GM18517 (cell line): ENCODE results near the gene SRSF2.
"Not testable (repeated sequence)": the region's sequence is repeated elsewhere in the genome, so short reads cannot be mapped to it uniquely, and the experiment has no call there.

Experiments used
- ATAC-seq: cut with Tn5 transposase; IDR thresholded peaks from one replicate; pipeline ENCODE4 v1.9.1; 2021; ENCODE audit warnings: mild to moderate bottlenecking, moderate library complexity; ENCODE audit not compliant: unreplicated experiment

SRSF2 gene

GRCh38 chr17:76702076-76702475, 35.1 kb downstream of the SRSF2 start:
- no peak for ATAC-seq

DNA sequence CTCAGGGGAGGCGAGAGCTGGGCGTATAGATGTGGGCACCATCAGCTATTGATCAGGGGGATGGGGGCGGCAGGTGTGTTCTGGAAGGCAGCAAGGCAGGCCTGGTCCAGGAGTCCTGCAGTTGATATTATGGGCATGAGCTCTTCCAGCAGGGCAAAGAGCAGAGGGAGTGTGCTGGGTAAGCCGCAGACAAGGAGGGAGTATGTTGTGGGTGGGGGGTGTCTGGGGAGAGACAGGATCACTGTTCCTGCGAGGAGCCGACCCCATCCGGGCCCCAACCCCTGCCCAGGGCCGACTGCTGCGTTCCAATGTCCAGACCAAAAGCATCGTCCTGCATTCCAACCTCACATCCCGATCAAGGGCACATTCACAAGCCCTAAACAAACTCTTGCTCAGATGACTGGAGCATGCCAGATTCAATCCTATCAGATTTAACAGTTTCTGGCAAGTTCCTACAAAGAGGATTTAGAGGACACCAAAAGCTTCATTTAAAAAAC, 35.6 kb downstream of the SRSF2 start:
- ATAC-seq = no peak

DNA sequence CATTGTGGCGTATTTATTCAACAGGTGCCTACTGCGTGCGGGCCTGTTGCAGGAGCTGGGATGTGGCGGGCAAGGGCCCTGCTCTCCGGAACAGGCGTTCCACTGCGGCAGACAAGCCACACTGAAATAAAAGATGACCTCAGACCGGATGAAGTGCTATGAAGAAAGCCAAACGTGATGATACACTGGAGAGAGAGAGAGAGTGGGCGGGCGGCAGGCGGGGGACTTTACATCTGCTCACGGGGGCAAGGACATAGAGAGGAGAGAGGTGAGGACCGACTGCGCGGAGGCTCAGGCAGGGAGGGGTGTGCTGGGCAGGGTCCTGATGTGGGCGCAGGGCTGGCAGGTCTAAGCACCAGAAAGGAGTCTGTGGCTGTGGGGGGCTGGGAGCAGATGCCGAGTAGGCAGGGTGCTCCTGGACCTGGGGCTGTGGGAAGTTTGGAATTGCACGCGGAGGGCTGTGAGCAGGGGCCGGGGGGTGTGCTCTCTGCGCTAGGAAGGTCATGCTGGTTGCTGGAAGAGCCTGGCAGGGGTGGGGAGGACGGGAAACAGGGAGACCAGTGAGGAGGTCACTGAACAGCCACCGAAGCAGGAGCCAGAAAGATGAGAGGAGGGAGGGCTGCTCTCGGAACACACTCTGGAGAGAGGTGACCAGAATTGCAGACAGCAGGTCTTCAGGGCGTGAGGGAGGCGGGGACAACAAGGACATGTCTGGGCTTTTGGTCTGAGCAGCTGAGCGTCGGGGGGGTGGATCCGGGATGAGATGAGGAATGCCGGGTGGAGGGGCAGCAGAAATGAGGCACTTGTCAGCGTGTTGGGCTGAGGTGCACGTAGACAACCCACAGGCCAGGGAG, 36.3 kb downstream of the SRSF2 start:
- ATAC-seq = no peak

GRCh38 chr17:76700270-76700616, 36.9 kb downstream of the SRSF2 start:
- no peak for ATAC-seq

DNA sequence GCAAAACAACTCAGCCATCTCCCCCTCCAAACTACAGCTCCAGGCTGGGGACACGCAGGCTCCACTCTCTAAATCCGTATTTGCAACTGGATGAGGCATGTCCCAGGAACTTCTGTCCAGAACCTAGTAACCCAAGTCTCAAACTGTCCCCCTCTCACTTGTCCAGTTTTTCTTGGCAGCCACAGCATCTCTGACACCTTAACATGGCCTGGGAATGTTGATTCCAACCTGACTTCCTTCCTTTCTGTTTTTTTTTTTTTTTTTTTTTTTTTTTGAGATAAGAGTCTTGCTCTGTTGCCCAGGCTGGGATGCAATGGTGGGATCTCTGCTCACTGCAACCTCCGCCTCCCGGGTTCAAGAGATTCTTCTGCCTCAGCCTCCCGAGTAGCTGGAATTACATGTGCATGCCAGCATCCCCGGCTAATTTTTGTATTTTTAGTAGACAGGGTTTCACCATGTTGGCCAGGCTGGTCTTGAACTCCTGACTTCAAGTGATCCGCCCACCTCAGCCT, 38.6 kb downstream of the SRSF2 start:
- ATAC-seq = not testable (repeated sequence)

- no peak for ATAC-seq
Measured at GRCh38 chr17:76697702-76698465, 39.2 kb downstream of the SRSF2 start.

- ATAC-seq = no peak
Measured at GRCh38 chr17:76696763-76697701, 40.1 kb downstream of the SRSF2 start.

GRCh38 chr17:76695059-76695831, 41.9 kb downstream of the SRSF2 start:
- no peak for ATAC-seq

DNA sequence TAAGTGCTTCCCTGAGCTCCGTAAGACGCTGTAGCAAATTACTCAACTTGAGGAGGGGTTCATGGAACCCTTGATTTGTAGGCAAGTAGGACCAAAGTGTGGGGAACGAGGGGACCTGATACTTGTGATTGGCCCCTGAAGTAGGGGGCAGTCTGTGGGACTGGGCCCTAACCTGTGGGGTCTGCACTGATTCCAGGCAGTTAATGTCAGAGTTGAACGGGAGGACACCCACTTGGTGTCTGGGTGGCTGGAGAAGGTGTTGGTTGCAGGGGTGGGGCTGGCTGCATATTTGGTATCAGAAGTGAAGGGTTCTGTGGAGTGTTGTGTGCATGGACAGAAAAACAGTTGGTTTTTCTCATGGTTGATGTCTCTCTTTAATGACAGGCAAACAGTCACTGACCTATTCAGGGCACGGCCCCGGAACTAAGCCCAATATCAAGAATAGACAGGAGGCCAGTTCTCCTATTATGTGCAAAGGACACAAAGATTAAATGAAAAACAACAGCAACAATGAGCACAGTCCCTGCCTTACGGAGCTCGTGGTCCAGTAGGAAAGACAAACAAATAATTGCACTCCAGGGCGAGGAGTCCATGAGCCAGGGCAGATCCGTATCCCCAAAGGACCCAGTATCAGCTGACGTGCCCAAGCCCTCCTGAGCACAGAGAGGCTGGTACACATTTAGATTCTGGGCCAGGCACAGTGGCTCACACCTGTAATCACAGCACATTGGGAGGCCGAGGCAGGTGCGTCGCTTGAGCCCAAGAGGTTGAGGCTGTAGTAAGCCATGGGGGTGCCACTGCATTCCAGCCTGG, 45.5 kb downstream of the SRSF2 start:
- no peak for ATAC-seq

- no peak for ATAC-seq
Measured at GRCh38 chr17:76690596-76691280, 46.4 kb downstream of the SRSF2 start.

- no peak for ATAC-seq
Measured at GRCh38 chr17:76689859-76690258, 47.3 kb downstream of the SRSF2 start.

DNA sequence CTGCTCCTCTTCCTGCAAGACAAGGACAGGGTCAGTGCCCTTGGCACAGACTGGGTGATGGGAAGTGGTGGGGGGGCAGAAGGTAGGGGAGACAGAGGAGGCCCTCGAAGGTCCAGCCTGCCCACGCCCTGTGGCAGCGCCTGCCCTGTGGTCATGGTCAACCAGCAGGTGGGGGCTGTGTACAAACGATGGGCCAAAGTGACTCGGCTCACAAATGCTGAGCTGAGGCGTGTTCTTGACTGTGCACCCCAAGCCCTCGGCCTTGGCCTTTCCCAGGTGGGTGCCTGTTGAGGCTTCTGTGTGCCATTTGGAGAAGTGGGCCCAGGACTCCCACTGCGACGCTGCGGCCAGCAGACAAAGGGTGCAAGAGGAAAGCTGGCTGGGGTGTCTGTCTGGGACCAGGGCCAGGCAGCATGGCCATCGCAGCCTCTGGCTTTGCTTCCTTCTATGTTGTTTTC, 48.9 kb downstream of the SRSF2 start:
- ATAC-seq = no peak

- no peak for ATAC-seq
Measured at GRCh38 chr17:76687298-76688164, 49.6 kb downstream of the SRSF2 start.

DNA sequence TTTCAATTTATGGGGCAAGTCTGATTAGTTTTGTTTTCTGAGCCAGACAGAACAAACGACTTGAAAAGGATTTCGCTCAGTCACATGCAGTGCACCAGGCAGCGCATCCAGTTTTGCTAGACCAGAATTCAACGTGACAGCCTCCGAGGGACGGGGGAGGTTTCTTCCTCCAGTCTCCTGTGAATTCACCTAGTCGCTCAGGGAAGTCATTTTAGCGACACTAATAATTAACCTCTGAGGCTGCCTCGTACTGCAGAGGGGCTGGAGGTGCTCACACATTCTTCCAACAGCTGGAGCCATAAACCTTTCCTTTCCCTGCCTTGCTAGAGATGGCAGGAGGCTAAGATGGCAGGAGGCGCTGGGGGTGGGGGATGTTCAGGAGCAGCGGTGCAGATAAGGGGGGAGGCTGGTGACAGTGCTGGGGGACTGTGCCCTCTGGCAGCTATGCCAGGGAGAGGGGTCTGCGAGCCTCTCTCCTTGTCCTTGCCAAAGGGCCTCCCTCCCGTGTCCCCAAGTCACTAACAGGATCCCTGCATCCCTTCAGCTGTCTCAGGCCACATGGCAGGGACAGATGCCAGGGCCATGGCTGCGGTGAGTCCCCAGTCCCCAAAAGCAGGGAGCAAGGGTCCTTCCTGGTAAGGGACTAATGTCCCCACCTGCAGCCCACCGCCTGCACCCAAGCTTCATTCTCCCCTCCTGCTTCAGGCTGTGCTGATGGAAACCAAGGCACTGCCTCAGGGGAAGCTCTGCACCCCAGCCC, 50.4 kb downstream of the SRSF2 start:
- ATAC-seq = no peak

DNA sequence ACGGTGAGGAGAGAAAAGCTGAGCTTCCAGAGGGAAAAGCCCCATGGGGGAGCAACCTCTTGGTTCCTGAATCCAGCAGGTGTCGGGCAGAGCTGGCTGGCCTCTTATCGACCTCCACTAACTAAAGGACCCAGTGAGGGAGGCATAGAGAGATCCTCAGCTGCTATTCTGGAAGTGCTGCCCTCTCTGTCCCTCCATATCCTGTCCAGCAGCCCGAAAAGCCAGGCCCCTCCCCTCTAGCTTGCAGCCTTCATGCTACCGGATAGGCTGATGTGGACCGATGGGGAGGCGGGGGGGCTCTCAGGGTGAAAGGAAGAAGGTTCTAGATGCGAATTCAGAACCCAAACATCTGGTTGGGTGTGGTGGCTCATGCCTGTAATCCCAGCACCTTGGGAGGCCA, 51.3 kb downstream of the SRSF2 start:
- ATAC-seq = no peak

GRCh38 chr17:76685366-76685765, 51.8 kb downstream of the SRSF2 start:
- ATAC-seq = no peak

- ATAC-seq = no peak
Measured at GRCh38 chr17:76684756-76685155, 52.4 kb downstream of the SRSF2 start.
